Activated CD8-positive, alpha-beta T cell treated with anti-CD3 and anti-CD28 coated beads, Interleukin-2, amount 10 ng/mL, durations not matched to agents 7 days and 5 days (primary cell): ENCODE data around the gene PTGIR. TPM values are rescaled to one million over a fixed set of nuclear protein-coding genes. Genes with fewer than 3 reads are reported as not detected.

ENCODE experiments used
- ATAC-seq: fragments of 150-1000 bp; cut with Tn5 transposase; one replicate; pipeline ENCODE4 v1.10.0; 2021; ENCODE audit warnings: moderate library complexity
- CTCF ChIA-PET: fragments of 350-600 bp; sonication (Branson Sonifier 250); formaldehyde crosslinking; loops from one replicate; lab custom pipeline; 2021; ENCODE audit warnings: antibody characterized with exemption; lab: Charles Lee
- POLR2A ChIA-PET: fragments of 350-600 bp; sonication (Branson Sonifier 250); formaldehyde crosslinking; loops from one replicate; lab custom pipeline; 2021; ENCODE audit warnings: antibody characterized with exemption; lab: Charles Lee
- DNase-seq: peaks from one replicate; pipeline ENCODE4 v3.0.0-alpha.2; 2020
- H3K27ac Mint-ChIP-seq: one replicate; pipeline ENCODE4 v1.8.0; 2021; ENCODE audit warnings: mild to moderate bottlenecking, mixed read lengths
- H3K27me3 Mint-ChIP-seq: one replicate; pipeline ENCODE4 v1.8.0; 2021; ENCODE audit warnings: low read depth, mixed read lengths
- H3K36me3 Mint-ChIP-seq: one replicate; pipeline ENCODE4 v1.8.0; 2021; ENCODE audit warnings: low read depth, mixed read lengths
- H3K4me1 Mint-ChIP-seq: one replicate; pipeline ENCODE4 v1.8.0; 2021; ENCODE audit warnings: low read depth, mixed read lengths
- H3K4me3 Mint-ChIP-seq: one replicate; pipeline ENCODE4 v1.8.0; 2021; ENCODE audit warnings: mild to moderate bottlenecking, mixed read lengths
- H3K9me3 Mint-ChIP-seq: one replicate; pipeline ENCODE4 v1.8.0; 2022; ENCODE audit warnings: mixed read lengths; ENCODE audit not compliant: insufficient read depth
- total RNA-seq, 2 experiments: library from RNA; stranded (reverse); gene quantifications; one replicate each; pipeline ENCODE4 v1.2.3, GENCODE V29; 2021

Gene PTGIR
- total RNA-seq, 2 experiments from 2014 or later, result 8.8 to 10.4 TPM

GRCh38 chr19:46606681-46607447, 18.0 kb downstream of the PTGIR start:
- H3K4me1 Mint-ChIP-seq, result peaks cover 77% of the 10 kb centered on the region
- ATAC-seq, result no peak
- H3K27ac Mint-ChIP-seq, result no peak overlapping the region

GRCh38 chr19:46606019-46606418, 18.9 kb downstream of the PTGIR start:
- DNase-seq (no peak), ATAC-seq (no peak)
- Mint-ChIP-seq H3K4me1 (peaks cover 68% of the 10 kb centered on the region), H3K27ac (peak overlapping the region; percentile 68), H3K4me3 (no peak overlapping the region), H3K9me3 (no peaks in the 10 kb centered on the region), H3K27me3 (no peaks in the 10 kb centered on the region), H3K36me3 (peaks cover 82% of the 10 kb centered on the region)
- POLR2A ChIA-PET, result interaction anchor here (1.2 to 2.3 kb wide), 4 partner anchors 14 to 109 kb away, joined by 3 to 9 read pairs (median 4); partner anchors contain the start of gene DACT3
- CTCF ChIA-PET, result interaction anchor here (1.2 to 2.9 kb wide), 3 partner anchors 9 to 77 kb away, joined by 3 to 20 read pairs (median 4); partner anchors contain the start of gene DACT3

More at GRCh38 chr19:46606681-46607447, 18.0 kb downstream of the PTGIR start:
- ChIA-PET CTCF (interaction anchor here (1.1 to 2.9 kb wide), 4 partner anchors 8 to 78 kb away, joined by 3 to 20 read pairs (median 4); partner anchors contain the start of gene DACT3), POLR2A (interaction anchor here (0.8 to 2.6 kb wide), 6 partner anchors 11 to 108 kb away, joined by 3 to 11 read pairs (median 4); partner anchors contain the start of gene DACT3)
- H3K27me3 Mint-ChIP-seq, result no peaks in the 10 kb centered on the region
- H3K9me3 Mint-ChIP-seq, result no peaks in the 10 kb centered on the region
- no peak overlapping the region for H3K4me3 Mint-ChIP-seq
- H3K36me3 Mint-ChIP-seq, result peaks cover 83% of the 10 kb centered on the region
- no peak for DNase-seq

GRCh38 chr19:46605356-46605821, 19.5 kb downstream of the PTGIR start:
- peaks cover 77% of the 10 kb centered on the region for H3K36me3 Mint-ChIP-seq
- H3K4me1 Mint-ChIP-seq, result peaks cover 62% of the 10 kb centered on the region
- H3K9me3 Mint-ChIP-seq, result no peaks in the 10 kb centered on the region
- no peaks in the 10 kb centered on the region for H3K27me3 Mint-ChIP-seq
- CTCF ChIA-PET, result interaction anchor here (1.0 to 2.9 kb wide), 4 partner anchors 9 to 76 kb away, joined by 3 to 20 read pairs (median 4); partner anchors contain the start of gene DACT3
- POLR2A ChIA-PET, result interaction anchor here (0.6 to 2.3 kb wide), 6 partner anchors 8 to 109 kb away, joined by 3 to 9 read pairs (median 4); no protein-coding TSS in a partner anchor
- H3K27ac Mint-ChIP-seq, result peak overlapping the region; percentile 68
- no peak for ATAC-seq
- DNase-seq, result no peak
- no peak overlapping the region for H3K4me3 Mint-ChIP-seq

- ATAC-seq (no peak), DNase-seq (no peak)
- POLR2A ChIA-PET, result interaction anchor here (1.1 to 2.3 kb wide), 4 partner anchors 9 to 82 kb away, joined by 4 to 9 read pairs (median 4); no protein-coding TSS in a partner anchor
- H3K9me3 Mint-ChIP-seq, result no peaks in the 10 kb centered on the region
- H3K27ac Mint-ChIP-seq, result no peak overlapping the region
- CTCF ChIA-PET, result interaction anchor here (1.0 to 2.9 kb wide), 2 partner anchors 10 to 57 kb away, joined by 5 to 20 read pairs; partner anchors contain the start of gene DACT3
- no peak overlapping the region for H3K4me3 Mint-ChIP-seq
- H3K36me3 Mint-ChIP-seq, result peaks cover 75% of the 10 kb centered on the region
- no peaks in the 10 kb centered on the region for H3K27me3 Mint-ChIP-seq
- H3K4me1 Mint-ChIP-seq, result peaks cover 62% of the 10 kb centered on the region
Observed at GRCh38 chr19:46604781-46605355, 20.0 kb downstream of the PTGIR start.

- ATAC-seq, result no peak
- no peak for DNase-seq
- peak overlapping the region; percentile 100 for H3K27ac Mint-ChIP-seq
- H3K9me3 Mint-ChIP-seq, result peaks cover 5% of the 10 kb centered on the region
- POLR2A ChIA-PET, result interaction anchor here (0.7 to 4.1 kb wide), 4 partner anchors 7 to 66 kb away, joined by 3 to 84 read pairs (median 16); no protein-coding TSS in a partner anchor
- peaks cover 66% of the 10 kb centered on the region for H3K36me3 Mint-ChIP-seq
- CTCF ChIA-PET, result interaction anchor here (0.9 to 6.7 kb wide), 4 partner anchors 9 to 58 kb away, joined by 3 to 84 read pairs (median 21); partner anchors contain the start of gene DACT3
- H3K4me3 Mint-ChIP-seq, result peak overlapping the region; percentile 100
- H3K4me1 Mint-ChIP-seq, result peaks cover 56% of the 10 kb centered on the region
- H3K27me3 Mint-ChIP-seq, result peaks cover 2% of the 10 kb centered on the region
Observed at GRCh38 chr19:46603752-46604231, 21.1 kb downstream of the PTGIR start.

- Mint-ChIP-seq H3K27ac (peak overlapping the region; percentile 100), H3K27me3 (peaks cover 3% of the 10 kb centered on the region), H3K9me3 (peaks cover 11% of the 10 kb centered on the region), H3K4me1 (peaks cover 53% of the 10 kb centered on the region), H3K36me3 (peaks cover 65% of the 10 kb centered on the region), H3K4me3 (peak overlapping the region; percentile 100)
- DNase-seq (no peak), ATAC-seq (no peak)
- ChIA-PET POLR2A (interaction anchor here (0.7 to 4.1 kb wide), 6 partner anchors 8 to 80 kb away, joined by 3 to 84 read pairs (median 8); no protein-coding TSS in a partner anchor), CTCF (interaction anchor here (0.9 to 6.7 kb wide), 4 partner anchors 9 to 58 kb away, joined by 3 to 84 read pairs (median 21); partner anchors contain the start of gene DACT3)
Observed at GRCh38 chr19:46603195-46603637, 21.7 kb downstream of the PTGIR start.

- DNase-seq, result peak; percentile 52
- Mint-ChIP-seq H3K9me3 (peaks cover 17% of the 10 kb centered on the region), H3K36me3 (peaks cover 64% of the 10 kb centered on the region), H3K4me3 (peak overlapping the region; percentile 100), H3K27me3 (peaks cover 3% of the 10 kb centered on the region), H3K4me1 (peaks cover 47% of the 10 kb centered on the region), H3K27ac (peak overlapping the region; percentile 100)
- ChIA-PET CTCF (interaction anchor here (0.6 to 6.7 kb wide), 7 partner anchors 10 to 80 kb away, joined by 3 to 84 read pairs (median 5); partner anchors contain the start of gene DACT3), POLR2A (interaction anchor here (0.8 to 4.1 kb wide), 15 partner anchors 8 to 509 kb away, joined by 3 to 84 read pairs (median 8); partner anchors contain the start of genes DACT3 and PPP5C)
- peak; percentile 18 for ATAC-seq
Observed at GRCh38 chr19:46602392-46603194, 22.3 kb downstream of the PTGIR start.

- peak within 1 kb of the TSS; percentile 100 for H3K27ac Mint-ChIP-seq
- H3K4me1 Mint-ChIP-seq, result peaks cover 45% of the 10 kb centered on the region
- peaks cover 3% of the 10 kb centered on the region for H3K27me3 Mint-ChIP-seq
- POLR2A ChIA-PET, result interaction anchor here (0.8 to 4.1 kb wide), 23 partner anchors 7 to 673 kb away, joined by 3 to 84 read pairs (median 5); partner anchors contain the start of genes DACT3 and PPP5C
- ATAC-seq, result no peak
- H3K4me3 Mint-ChIP-seq, result peak within 1 kb of the TSS; percentile 100
- H3K36me3 Mint-ChIP-seq, result peaks cover 55% of the 10 kb centered on the region
- CTCF ChIA-PET, result interaction anchor here (1.0 to 6.7 kb wide), 9 partner anchors 11 to 64 kb away, joined by 3 to 84 read pairs (median 8); partner anchors contain the start of gene DACT3
- peaks cover 17% of the 10 kb centered on the region for H3K9me3 Mint-ChIP-seq
- DNase-seq, result no peak
Observed at GRCh38 chr19:46601318-46602224, 23.3 kb downstream of the PTGIR start, which contains the start of gene CALM3. Gene CALM3 (plus strand): TSS chr19:46601330. CDS start chr19:46601435, 105 bp downstream.
